Psoas muscle (tissue), 8 donors: Measurements from ENCODE around the gene DCAF5. TPM values are rescaled to one million over a fixed set of nuclear protein-coding genes. Genes with fewer than 3 reads are reported as not detected.
"Not testable (repeated sequence)": the region's sequence is repeated elsewhere in the genome, so short reads cannot be mapped to it uniquely, and the experiment has no call there.

Experiments used
- ATAC-seq, 4 donors: fragments of 200-7000 bp; cut with Tn5 transposase; one replicate each; pipeline ENCODE4 v1.9.1; 2020; ENCODE audit warnings: moderate library complexity in 3 of 4, mild to moderate bottlenecking in 2 of 4
- DNase-seq, 2 donors: peaks; one replicate each; pipeline ENCODE4 v3.0.0-alpha.2; 2020
- H3K27ac ChIP-seq: fragments of 200-600 bp; one replicate; pipeline ENCODE4 v1.8.0; 2022
- H3K27me3 ChIP-seq, 3 donors: fragments of 200-600 bp in 1 of 3; one replicate each; pipeline versions ENCODE4 v1.6.1 to v1.8.0; 2013 to 2022; ENCODE audit warnings: low read length in 2 of 3, mild to moderate bottlenecking in 2 of 3, moderate library complexity in 1 of 3; ENCODE audit not compliant: insufficient read depth in 3 of 3
- H3K36me3 ChIP-seq, 2 donors: fragments of 200-600 bp in 1 of 2; one replicate each; pipeline versions ENCODE4 v1.6.1 to v1.8.0; 2013 to 2022; ENCODE audit warnings: low read depth in 1 of 2, mild to moderate bottlenecking in 1 of 2, moderate library complexity in 1 of 2; ENCODE audit not compliant: insufficient read depth in 1 of 2
- H3K4me1 ChIP-seq: fragments of 200-600 bp; one replicate; pipeline ENCODE4 v1.8.0; 2022
- H3K4me3 ChIP-seq: fragments of 200-600 bp; one replicate; pipeline ENCODE4 v1.8.0; 2022; ENCODE audit warnings: mild to moderate bottlenecking
- H3K9me3 ChIP-seq: fragments of 200-600 bp; one replicate; pipeline ENCODE4 v1.8.0; 2022
- WGBS, 3 donors: extraction: QIAGEN DNeasy Blood & Tissue Kit; methylation state at CpG; one replicate each; pipeline versions ENCODE4 v1.1.6 to v1.1.7; 2013; 5-methylcytosine and 5-hydroxymethylcytosine counted together
- intact Hi-C, 2 donors: fragments of 100-400 bp; cut with DNase I; formaldehyde crosslinking; loops; one replicate each; pipeline versions ENCODE4 v1.11.0 to v1.14.2; 2022
- polyA plus RNA-seq, 3 donors: library from polyadenylated mRNA; stranded (reverse); fragments of 200-250 nt; gene quantifications; one replicate each; pipeline ENCODE4 v1.2.3, GENCODE V29; 2013
- total RNA-seq, 4 donors: library from RNA; stranded (reverse); fragmentation: NEBNext Ultra II Directional in 2 of 4; extraction: Animal tissue kit (Norgen Biotek cat#: 25700) in 2 of 4; gene quantifications; one replicate each; pipeline versions ENCODE4 v1.2.1 to v1.2.4, GENCODE V29; 2021 to 2023
- TF ChIP-seq, protein P1 (sequence below): fragments of 200-600 bp; IDR thresholded peaks from one replicate; pipeline ENCODE4 v1.8.0; 2022; ENCODE audit warnings: antibody characterized with exemption
- donor health status: healthy with polysubstance abuse.
- donor health status: DM: no; HTN: no; CAD: no; lungs with moderate emphysema.
- donor health status: Bipolar disorder and iron deficiency.
- donor health status: healthy.
- donor health status: DM: yes; HTN: yes; CAD: no.
- donor health status: DM: no; HTN: no; CAD: no.
- donor health status: DM: no; HTN: no; CAD: no.
- donor health status: DM: yes; HTN: yes; CAD: no.

DCAF5 gene
- total and polyA plus RNA-seq, 7 donors, result 9.1 to 86.3 (median 74.7) TPM

DNA sequence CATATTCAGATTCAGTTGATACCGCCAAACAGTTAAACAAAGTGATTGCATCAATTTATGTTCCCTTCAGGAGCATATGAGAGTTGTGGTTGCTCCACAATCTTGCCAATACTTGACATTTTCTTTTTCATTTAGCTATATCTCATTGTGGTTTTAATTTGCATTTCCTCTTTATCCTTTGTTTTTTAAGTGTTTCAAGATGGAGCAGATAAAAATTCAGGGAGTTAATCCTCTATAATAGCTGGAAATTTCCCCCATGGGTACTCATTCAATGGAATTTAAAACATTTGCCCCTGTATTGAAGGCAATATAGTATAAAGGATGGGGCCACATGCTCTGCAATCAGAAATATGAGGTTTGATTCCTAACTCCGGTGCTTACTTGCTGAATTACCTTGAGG lies 37.3 kb upstream of the DCAF5 start:
- DNase-seq (no peak), ATAC-seq (no peak)
- TF ChIP-seq, protein P1, sequence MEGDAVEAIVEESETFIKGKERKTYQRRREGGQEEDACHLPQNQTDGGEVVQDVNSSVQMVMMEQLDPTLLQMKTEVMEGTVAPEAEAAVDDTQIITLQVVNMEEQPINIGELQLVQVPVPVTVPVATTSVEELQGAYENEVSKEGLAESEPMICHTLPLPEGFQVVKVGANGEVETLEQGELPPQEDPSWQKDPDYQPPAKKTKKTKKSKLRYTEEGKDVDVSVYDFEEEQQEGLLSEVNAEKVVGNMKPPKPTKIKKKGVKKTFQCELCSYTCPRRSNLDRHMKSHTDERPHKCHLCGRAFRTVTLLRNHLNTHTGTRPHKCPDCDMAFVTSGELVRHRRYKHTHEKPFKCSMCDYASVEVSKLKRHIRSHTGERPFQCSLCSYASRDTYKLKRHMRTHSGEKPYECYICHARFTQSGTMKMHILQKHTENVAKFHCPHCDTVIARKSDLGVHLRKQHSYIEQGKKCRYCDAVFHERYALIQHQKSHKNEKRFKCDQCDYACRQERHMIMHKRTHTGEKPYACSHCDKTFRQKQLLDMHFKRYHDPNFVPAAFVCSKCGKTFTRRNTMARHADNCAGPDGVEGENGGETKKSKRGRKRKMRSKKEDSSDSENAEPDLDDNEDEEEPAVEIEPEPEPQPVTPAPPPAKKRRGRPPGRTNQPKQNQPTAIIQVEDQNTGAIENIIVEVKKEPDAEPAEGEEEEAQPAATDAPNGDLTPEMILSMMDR, result no peak
- intact Hi-C loops, result loop anchor here (5.0 kb wide), 1 partner anchor 38 kb away; the partner anchor contains the start of gene DCAF5 (in 2 of the 2)
- Histone ChIP-seq H3K4me3 (no peak overlapping the region), H3K36me3 (no peaks in the 10 kb centered on the region), H3K27ac (no peak overlapping the region), H3K9me3 (no peaks in the 10 kb centered on the region), H3K27me3 (no peaks in the 10 kb centered on the region), H3K4me1 (peaks cover 9% of the 10 kb centered on the region)
- WGBS, 3 donors, result 91 to 97% (median 96%) methylated on average over 2 of the region's 2 CpGs

DNA sequence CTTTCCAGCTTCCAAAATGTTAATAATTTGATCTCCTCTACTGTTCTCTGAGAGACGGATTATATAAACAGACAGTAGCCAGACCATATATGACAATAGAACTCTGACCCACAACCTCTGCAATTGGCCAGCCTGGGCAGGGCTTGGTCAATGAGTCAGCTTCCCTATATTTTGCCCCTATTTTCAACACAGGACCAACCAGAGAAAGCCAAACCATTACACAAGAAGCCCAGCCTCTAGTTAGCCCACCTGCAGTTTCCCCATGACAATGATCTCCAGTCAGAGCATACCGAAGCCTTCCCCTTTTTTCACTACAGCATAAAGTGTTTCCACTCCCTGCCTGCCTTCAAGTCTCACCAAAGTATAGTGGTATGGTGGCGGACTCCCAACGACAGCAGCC lies 30.8 kb upstream of the DCAF5 start:
- Histone ChIP-seq H3K4me1 (no peaks in the 10 kb centered on the region), H3K36me3 (no peaks in the 10 kb centered on the region), H3K27ac (no peak overlapping the region), H3K27me3 (no peaks in the 10 kb centered on the region), H3K9me3 (no peaks in the 10 kb centered on the region), H3K4me3 (no peak overlapping the region)
- TF ChIP-seq, protein P1, result no peak
- ATAC-seq, result no peak
- no peak for DNase-seq
- 64 to 76% (median 68%) methylated on average over 4 of the region's 4 CpGs for WGBS, 3 donors
- intact Hi-C loops, result no loop called here

DNA sequence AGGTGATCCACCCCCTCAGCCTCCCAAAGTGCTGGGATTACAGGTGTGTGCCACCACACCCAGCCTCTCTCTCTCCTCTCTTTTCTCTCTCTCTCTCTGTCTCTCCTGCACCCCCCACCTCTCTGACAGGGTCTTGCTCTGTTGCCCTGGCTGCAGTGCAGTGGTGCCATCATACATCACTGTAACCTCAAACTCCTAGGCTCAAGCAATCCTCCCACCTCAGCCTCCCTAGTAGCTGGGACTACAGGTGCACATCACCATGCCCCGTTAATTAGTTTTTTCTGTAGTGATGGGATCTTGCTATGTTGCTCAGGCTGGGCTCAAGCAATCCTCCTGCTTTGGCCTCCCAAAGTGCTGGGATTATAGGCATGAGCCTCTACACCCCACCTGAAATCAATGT lies 29.7 kb upstream of the DCAF5 start:
- H3K27me3 ChIP-seq, intact Hi-C loops, DNase-seq, H3K4me1 ChIP-seq, H3K36me3 ChIP-seq, H3K27ac ChIP-seq, H3K9me3 ChIP-seq, H3K4me3 ChIP-seq, ATAC-seq: not testable (repeated sequence)
- WGBS, 3 donors, result 88 to 94% (median 90%) methylated on average over 1 of the region's 1 CpG

DNA sequence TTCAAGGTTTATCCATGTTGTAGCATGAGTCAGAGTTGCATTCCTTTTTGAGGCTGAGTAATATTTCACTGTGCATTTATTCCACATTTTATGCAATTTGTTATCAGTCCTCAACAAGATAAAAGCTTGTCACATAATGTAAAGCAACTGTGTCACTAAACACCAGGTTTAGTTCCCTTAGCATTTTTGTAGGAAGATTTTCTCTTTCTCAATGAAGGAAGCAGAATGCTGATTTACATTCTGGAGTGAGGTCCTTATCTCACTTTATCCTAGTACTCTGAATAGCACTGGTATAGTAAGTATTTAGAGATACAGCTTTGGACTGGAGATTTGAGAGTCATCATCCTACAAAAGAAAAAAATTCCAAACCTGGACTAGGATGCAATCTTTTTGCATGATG lies 28.6 kb upstream of the DCAF5 start:
- H3K4me3 ChIP-seq, result no peak overlapping the region
- no peaks in the 10 kb centered on the region for H3K36me3 ChIP-seq
- TF ChIP-seq, protein P1, result no peak
- intact Hi-C loops, result no loop called here
- no peak for ATAC-seq
- no peaks in the 10 kb centered on the region for H3K27me3 ChIP-seq
- H3K27ac ChIP-seq, result no peak overlapping the region
- H3K9me3 ChIP-seq, result no peaks in the 10 kb centered on the region
- no peaks in the 10 kb centered on the region for H3K4me1 ChIP-seq
- DNase-seq, result no peak

DNA sequence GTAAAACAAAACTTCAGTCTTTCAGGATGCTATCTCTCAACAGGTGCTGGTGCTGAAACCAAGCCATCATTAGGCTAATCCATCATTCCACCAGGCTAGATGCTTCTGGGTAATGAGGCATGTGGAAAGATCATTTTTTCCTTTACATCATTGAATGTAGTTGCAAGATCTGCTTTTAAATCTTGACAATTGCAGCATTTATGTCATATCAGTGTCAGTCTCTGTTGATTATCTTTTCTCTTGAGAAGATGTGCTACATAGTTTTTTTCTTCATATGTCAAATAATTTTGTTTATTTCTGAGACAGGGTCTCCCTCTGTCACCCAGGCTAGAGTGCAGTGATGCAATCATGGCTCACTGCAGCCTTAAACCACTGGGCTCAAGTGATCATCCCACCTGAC lies 22.2 kb upstream of the DCAF5 start:
- DNase-seq (no peak), ATAC-seq (no peak)
- Histone ChIP-seq H3K4me1 (no peaks in the 10 kb centered on the region), H3K9me3 (no peaks in the 10 kb centered on the region), H3K27ac (no peak overlapping the region), H3K4me3 (no peak overlapping the region), H3K36me3 (no peaks in the 10 kb centered on the region), H3K27me3 (no peaks in the 10 kb centered on the region)
- intact Hi-C loops, result no loop called here
- TF ChIP-seq, protein P1, result no peak
